WTC11 (cell line): ENCODE measurements around the gene RIOK1. TPM values are rescaled to one million over a fixed set of nuclear protein-coding genes. Genes with fewer than 3 reads are reported as not detected.

Experiments
- ATAC-seq: fragments of 200-7000 bp; cut with Tn5 transposase; 2 replicates; pipeline ENCODE4 v1.10.0; 2021; ENCODE audit warnings: mild to moderate bottlenecking, moderate library complexity
- CTCF ChIA-PET: fragments of 300-600 bp; sonication (Branson Sonifier 250); formaldehyde crosslinking; loops from one replicate; lab custom pipeline; 2021; ENCODE audit warnings: antibody characterized with exemption; lab: Charles Lee
- POLR2A ChIA-PET: fragments of 350-600 bp; sonication (Branson Sonifier 250); formaldehyde crosslinking; loops from one replicate; lab custom pipeline; 2021; ENCODE audit warnings: antibody characterized with exemption; lab: Charles Lee
- DNase-seq: peaks from one replicate; pipeline ENCODE4 v3.0.0; 2021; ENCODE audit warnings: low spot score
- H3K27ac Mint-ChIP-seq: 2 replicates; pipeline ENCODE4 v1.8.0; 2021; ENCODE audit warnings: mixed read lengths
- H3K27me3 Mint-ChIP-seq: 2 replicates; pipeline ENCODE4 v1.8.0; 2021; ENCODE audit warnings: low read depth, mild to moderate bottlenecking, moderate library complexity, mixed read lengths
- H3K36me3 Mint-ChIP-seq: 2 replicates; pipeline ENCODE4 v1.8.0; 2021; ENCODE audit warnings: mixed read lengths
- H3K4me1 Mint-ChIP-seq: 2 replicates; pipeline ENCODE4 v1.8.0; 2022; ENCODE audit warnings: mixed read lengths
- H3K4me3 Mint-ChIP-seq: 2 replicates; pipeline ENCODE4 v1.8.0; 2021; ENCODE audit warnings: mild to moderate bottlenecking, moderate library complexity, mixed read lengths
- H3K9me3 Mint-ChIP-seq: 2 replicates; pipeline ENCODE4 v1.8.0; 2021; ENCODE audit warnings: mixed read lengths
- ATF6 ChIP-seq: sonication (generic); formaldehyde crosslinking; IDR thresholded peaks from 2 replicates; pipeline ENCODE4 v1.8.1; 2023; ENCODE audit warnings: mild to moderate bottlenecking, missing genetic modification reagents
- E2F1 ChIP-seq: sonication (generic); formaldehyde crosslinking; IDR thresholded peaks from 2 replicates; pipeline ENCODE4 v1.8.0; 2022; ENCODE audit warnings: mild to moderate bottlenecking, missing genetic modification reagents
- E2F4 ChIP-seq: sonication (generic); formaldehyde crosslinking; IDR thresholded peaks from 2 replicates; pipeline ENCODE4 v1.8.1; 2022; ENCODE audit warnings: low read depth, mild to moderate bottlenecking, moderate library complexity, missing genetic modification reagents, borderline replicate concordance
- FOXJ3 ChIP-seq: sonication (generic); formaldehyde crosslinking; IDR thresholded peaks from 2 replicates; pipeline ENCODE4 v1.9.0; 2021; ENCODE audit warnings: missing genetic modification reagents, mild to moderate bottlenecking, borderline replicate concordance
- JAZF1 ChIP-seq: fragments of 250-450 bp; sonication (Bioruptor Pico); IDR thresholded peaks from 2 replicates; pipeline ENCODE4 v1.9.0; 2021; ENCODE audit warnings: moderate library complexity, mild to moderate bottlenecking, inconsistent platforms
- MLX ChIP-seq: sonication (generic); formaldehyde crosslinking; IDR thresholded peaks from 2 replicates; pipeline ENCODE4 v1.8.1; 2023; ENCODE audit warnings: mild to moderate bottlenecking, missing genetic modification reagents, moderate library complexity
- MXD4 ChIP-seq: fragments of 250-450 bp; sonication (Bioruptor Pico); IDR thresholded peaks from 2 replicates; pipeline ENCODE4 v1.8.0; 2021; ENCODE audit warnings: mild to moderate bottlenecking, moderate library complexity, borderline replicate concordance
- MYBL2 ChIP-seq: sonication (generic); formaldehyde crosslinking; IDR thresholded peaks from 2 replicates; pipeline ENCODE4 v1.8.1; 2023; ENCODE audit warnings: mild to moderate bottlenecking, moderate library complexity, missing genetic modification reagents
- NFYB ChIP-seq: sonication (generic); formaldehyde crosslinking; conservative IDR thresholded peaks from 2 replicates; pipeline ENCODE4 v1.8.0; 2022; ENCODE audit warnings: low read depth, missing genetic modification reagents
- PRDM15 ChIP-seq: sonication (generic); formaldehyde crosslinking; IDR thresholded peaks from 2 replicates; pipeline ENCODE4 v1.8.0; 2022; ENCODE audit warnings: missing genetic modification reagents
- PRRX2 ChIP-seq: fragments of 250-450 bp; sonication (Bioruptor Pico); IDR thresholded peaks from 2 replicates; pipeline ENCODE4 v1.8.0; 2021; ENCODE audit warnings: mild to moderate bottlenecking
- RELA ChIP-seq: sonication (generic); formaldehyde crosslinking; IDR thresholded peaks from 2 replicates; pipeline ENCODE4 v1.8.1; 2022; ENCODE audit warnings: missing genetic modification reagents, mild to moderate bottlenecking, borderline replicate concordance
- RORB ChIP-seq: fragments of 250-450 bp; sonication (Bioruptor Pico); IDR thresholded peaks from 2 replicates; pipeline ENCODE4 v1.9.0; 2021; ENCODE audit warnings: mild to moderate bottlenecking
- TCF7 ChIP-seq: sonication (generic); formaldehyde crosslinking; IDR thresholded peaks from 2 replicates; pipeline ENCODE4 v1.8.0; 2022; ENCODE audit warnings: mild to moderate bottlenecking, low read depth, missing genetic modification reagents, moderate library complexity
- ZMAT4 ChIP-seq: fragments of 250-450 bp; sonication (Bioruptor Pico); IDR thresholded peaks from 2 replicates; pipeline ENCODE4 v1.9.0; 2021; ENCODE audit warnings: mild to moderate bottlenecking
- ZNF263 ChIP-seq: sonication (generic); formaldehyde crosslinking; IDR thresholded peaks from 2 replicates; pipeline ENCODE4 v1.8.1; 2022; ENCODE audit warnings: low read depth, mild to moderate bottlenecking, moderate library complexity, missing genetic modification reagents
- ZNF396 ChIP-seq: fragments of 250-450 bp; sonication (Bioruptor Pico); IDR thresholded peaks from 2 replicates; pipeline ENCODE4 v1.8.0; 2021; ENCODE audit warnings: mild to moderate bottlenecking, moderate library complexity, borderline replicate concordance
- ZNF425 ChIP-seq: fragments of 250-450 bp; sonication (Bioruptor Pico); conservative IDR thresholded peaks from 2 replicates; pipeline ENCODE4 v1.9.0; 2021; ENCODE audit warnings: mild to moderate bottlenecking
- ZNF671 ChIP-seq: fragments of 250-450 bp; sonication (Bioruptor Pico); IDR thresholded peaks from 2 replicates; pipeline ENCODE4 v1.8.0; 2021; ENCODE audit warnings: mild to moderate bottlenecking
- total RNA-seq: library from RNA; stranded (reverse); gene quantifications from 3 replicates; pipeline ENCODE4 v1.2.3, GENCODE V29; 2021

Gene RIOK1
- total RNA-seq, 1 experiment from 2014 or later = 25.6 TPM

GRCh38 chr6:7391151-7391550 is 1.5 kb downstream of the RIOK1 start:
- Mint-ChIP-seq H3K36me3 (peaks cover 32% of the 10 kb centered on the region), H3K27me3 (no peaks in the 10 kb centered on the region), H3K27ac (no peak overlapping the region), H3K9me3 (no peaks in the 10 kb centered on the region)
- ChIA-PET POLR2A (interaction anchor here (1.2 kb wide), 1 partner anchor 30 kb away, joined by 3 read pairs; no protein-coding TSS in a partner anchor), CTCF (interaction anchor here (1.0 to 4.9 kb wide), 2 partner anchors 115 to 225 kb away, joined by 8 to 25 read pairs; no protein-coding TSS in a partner anchor)
- no peak for DNase-seq
- TF ChIP-seq E2F4 (no peak), ATF6 (CRISPR knock-in tag) (no peak), PRRX2 (no peak), MXD4 (no peak), ZNF671 (CRISPR knock-in tag) (no peak), MYBL2 (CRISPR knock-in tag) (no peak), RELA (CRISPR knock-in tag) (no peak), PRDM15 (no peak), ZMAT4 (no peak)
- TF ChIP-seq, all 79 proteins: peak for 0
- Mint-ChIP-seq H3K4me1 (peaks cover 25% of the 10 kb centered on the region), H3K4me3 (peak overlapping the region; percentile 92)
- no peak for ATAC-seq

GRCh38 chr6:7392402-7392801 is 2.8 kb downstream of the RIOK1 start:
- Mint-ChIP-seq H3K4me3 (no peak overlapping the region), H3K4me1 (peaks cover 25% of the 10 kb centered on the region), H3K27ac (no peak overlapping the region; the same call in 1 of the 2 replicates), H3K36me3 (peaks cover 36% of the 10 kb centered on the region), H3K9me3 (no peaks in the 10 kb centered on the region), H3K27me3 (no peaks in the 10 kb centered on the region)
- TF ChIP-seq MYBL2 (CRISPR knock-in tag) = no peak
- no peak for TF ChIP-seq ZNF263 (CRISPR knock-in tag)
- no peak for TF ChIP-seq JAZF1 (CRISPR knock-in tag)
- TF ChIP-seq FOXJ3 (CRISPR knock-in tag) = no peak
- TF ChIP-seq E2F1 (CRISPR knock-in tag) = no peak
- no peak for TF ChIP-seq PRRX2
- no peak for TF ChIP-seq ATF6 (CRISPR knock-in tag)
- TF ChIP-seq RORB (CRISPR knock-in tag) = no peak
- no peak for TF ChIP-seq MLX (CRISPR knock-in tag)
- TF ChIP-seq ZNF396 = no peak
- TF ChIP-seq TCF7 (CRISPR knock-in tag) = no peak
- no peak for TF ChIP-seq ZNF425 (CRISPR knock-in tag)
- TF ChIP-seq NFYB = no peak
- DNase-seq = no peak
- ATAC-seq = no peak
- ChIA-PET CTCF (interaction anchor here (0.6 to 4.9 kb wide), 2 partner anchors 73 to 116 kb away, joined by 5 to 25 read pairs; no protein-coding TSS in a partner anchor), POLR2A (interaction anchor here (1.2 kb wide), 1 partner anchor 28 kb away, joined by 3 read pairs; no protein-coding TSS in a partner anchor)
